Lung (tissue), 12 donors: ENCODE results near the gene CHTF8. TPM values are rescaled to one million over a fixed set of nuclear protein-coding genes. Genes with fewer than 3 reads are reported as not detected.

ENCODE experiments used
- ATAC-seq: fragments of 200-7000 bp; cut with Tn5 transposase; one replicate; pipeline ENCODE4 v1.9.1; 2020; ENCODE audit warnings: moderate number of reproducible peaks; ENCODE audit not compliant: insufficient read depth, low FRiP score
- DNase-seq, 3 donors: peaks; one replicate each; pipeline ENCODE4 v3.0.0-alpha.2; 2013 to 2017
- H3K27ac ChIP-seq, 2 donors: one replicate each; pipeline ENCODE4 v1.5.1; 2013; ENCODE audit warnings: mild to moderate bottlenecking in 2 of 2, moderate library complexity in 2 of 2, control low read depth in 1 of 2, inconsistent platforms in 1 of 2, low read depth in 1 of 2, low read length in 1 of 2
- H3K27me3 ChIP-seq, 3 donors: one replicate each; pipeline ENCODE4 v1.5.1; 2013; ENCODE audit warnings: low read length in 2 of 3; ENCODE audit not compliant: control insufficient read depth in 3 of 3, insufficient read depth in 3 of 3
- H3K36me3 ChIP-seq, 4 donors: one replicate each; pipeline ENCODE4 v1.5.1; 2013; ENCODE audit warnings: low read length in 4 of 4, mild to moderate bottlenecking in 1 of 4, moderate library complexity in 1 of 4; ENCODE audit not compliant: control insufficient read depth in 4 of 4, insufficient read depth in 4 of 4
- H3K4me1 ChIP-seq, 5 donors: one replicate each; pipeline ENCODE4 v1.5.1; 2013; ENCODE audit warnings: low read length in 5 of 5, mild to moderate bottlenecking in 2 of 5, moderate library complexity in 1 of 5; ENCODE audit not compliant: control insufficient read depth in 5 of 5, insufficient read depth in 5 of 5
- H3K4me3 ChIP-seq: one replicate; pipeline ENCODE4 v1.5.1; 2013; ENCODE audit warnings: mild to moderate bottlenecking, control low read depth, moderate library complexity
- H3K9ac ChIP-seq, 2 donors: one replicate each; pipeline ENCODE4 v1.5.1; 2013; ENCODE audit warnings: low read length in 2 of 2, control low read depth in 1 of 2; ENCODE audit not compliant: insufficient read depth in 1 of 2
- H3K9me3 ChIP-seq, 4 donors: one replicate each; pipeline ENCODE4 v1.5.1; 2013; ENCODE audit warnings: low read length in 3 of 4, mild to moderate bottlenecking in 1 of 4, moderate library complexity in 1 of 4; ENCODE audit not compliant: control insufficient read depth in 4 of 4, insufficient read depth in 3 of 4
- CTCF ChIP-seq: IDR thresholded peaks from 2 replicates; pipeline ENCODE4 v1.5.1; 2012; ENCODE audit warnings: mild to moderate bottlenecking; ENCODE audit errors: control extremely low read depth, extremely low read depth
- WGBS, 2 donors: extraction: QIAGEN DNeasy Blood & Tissue Kit; methylation state at CpG; one replicate each; pipeline ENCODE4 v1.1.7; 2013; 5-methylcytosine and 5-hydroxymethylcytosine counted together
- polyA plus RNA-seq, 2 donors: library from polyadenylated mRNA; stranded (reverse); fragments of 200-250 nt; gene quantifications; one replicate each; pipeline ENCODE4 v1.2.1, GENCODE V29; 2013
- total RNA-seq, 2 donors: library from RNA; depleted of rRNA in 1 of 2; stranded (reverse); fragments of >200 nt in 1 of 2; gene quantifications; one replicate each; pipeline ENCODE4 v1.2.1, GENCODE V29; 2014 to 2021
- donor health status: control.
- donor health status: control.
- donor health status: Bipolar disorder and iron deficiency.
- donor health status: healthy.
- donor health status: DM: yes; HTN: yes; CAD: no.

Gene CHTF8
- total and polyA plus RNA-seq, 4 donors, result 26.0 to 101 (median 81.5) TPM

- Histone ChIP-seq H3K4me1 (peaks cover 0 to 16% (median 9%) of the 10 kb centered on the region in 5 donors), H3K9ac (no peak overlapping the region), H3K36me3 (no peaks in the 10 kb centered on the region), H3K27ac (peak overlapping the region in 1 of 2 donors; percentile 10), H3K27me3 (no peaks in the 10 kb centered on the region), H3K4me3 (no peak overlapping the region), H3K9me3 (peaks cover 0 to 2% (median 0%) of the 10 kb centered on the region in 4 donors)
- WGBS, 2 donors, result 91 to 96% methylated on average over 4 of the region's 4 CpGs
- no peak for TF ChIP-seq CTCF
- no peak for ATAC-seq
- peak in 2 of 3 donors; percentile 39 to 58 for DNase-seq
These were observed 43.8 kb upstream of the CHTF8 start for GRCh38 chr16:69176033-69176800.

GRCh38 chr16:69171325-69172084 lies 39.1 kb upstream of the CHTF8 start:
- Histone ChIP-seq H3K27me3 (no peaks in the 10 kb centered on the region), H3K4me1 (peaks cover 0 to 7% (median 3%) of the 10 kb centered on the region in 5 donors), H3K4me3 (no peak overlapping the region), H3K9me3 (peaks cover 0 to 2% (median 0%) of the 10 kb centered on the region in 4 donors), H3K9ac (peak overlapping the region in 1 of 2 donors; percentile 42), H3K36me3 (peaks cover 7 to 28% (median 11%) of the 10 kb centered on the region in 4 donors), H3K27ac (peak overlapping the region; percentile 11 to 47)
- ATAC-seq, result no peak
- 43 to 49% methylated on average over 6 of the region's 6 CpGs for WGBS, 2 donors
- peak in 2 of 3 donors; percentile 43 to 55 for DNase-seq
- TF ChIP-seq CTCF, result no peak

GRCh38 chr16:69169607-69170352 lies 37.4 kb upstream of the CHTF8 start:
- Histone ChIP-seq H3K4me3 (no peak overlapping the region), H3K27me3 (no peaks in the 10 kb centered on the region), H3K4me1 (peaks cover 0 to 14% (median 3%) of the 10 kb centered on the region in 5 donors), H3K36me3 (peaks cover 15 to 43% (median 18%) of the 10 kb centered on the region in 4 donors), H3K9ac (no peak overlapping the region), H3K9me3 (no peaks in the 10 kb centered on the region), H3K27ac (no peak overlapping the region)
- ATAC-seq (no peak), DNase-seq (no peak)
- 79 to 90% methylated on average over 6 of the region's 6 CpGs for WGBS, 2 donors
- TF ChIP-seq CTCF, result no peak
